H1 (cell line): ENCODE results near the gene MECR. TPM values are rescaled to one million over a fixed set of nuclear protein-coding genes. Genes with fewer than 3 reads are reported as not detected.

ENCODE experiments used
- CTCF ChIA-PET: fragments of 300-600 bp; sonication (Branson Sonifier 250); formaldehyde crosslinking; loops from one replicate; lab custom pipeline; 2021; ENCODE audit not compliant: partially characterized antibody; lab: Charles Lee
- POLR2A ChIA-PET: fragments of 300-600 bp; sonication (Branson Sonifier 250); formaldehyde crosslinking; loops from one replicate; lab custom pipeline; 2021; ENCODE audit warnings: inconsistent platforms; ENCODE audit not compliant: partially characterized antibody; lab: Charles Lee
- DNase-seq, 2 experiments: peaks; one replicate each; pipeline versions ENCODE4 v3.0.0 to v3.0.0-alpha.2; 2010 to 2022; ENCODE audit warnings: low spot score in 2 of 2, low read depth in 1 of 2, mixed read lengths in 1 of 2
- FAIRE-seq: peaks from 2 replicates; lab custom pipeline; 2011; peaks lifted over from hg19 to GRCh38; lab: Jason Lieb, UNC
- H2AFZ ChIP-seq: 2 replicates; pipeline ENCODE4 v1.8.1; 2012; ENCODE audit warnings: low read length, inconsistent platforms
- H2AK5ac ChIP-seq: 2 replicates; pipeline ENCODE4 v1.6.1; 2013; ENCODE audit warnings: low read depth, low read length
- H2BK120ac ChIP-seq: replicated peaks from 2 replicates; pipeline ENCODE3; 2013; ENCODE audit warnings: low read depth, low read length, inconsistent platforms
- H2BK12ac ChIP-seq: 2 replicates; pipeline ENCODE4 v1.6.1; 2013; ENCODE audit warnings: low read depth, low read length
- H2BK15ac ChIP-seq: 2 replicates; pipeline ENCODE4 v1.6.1; 2013; ENCODE audit warnings: low read length
- H2BK20ac ChIP-seq: 2 replicates; pipeline ENCODE4 v1.6.1; 2013; ENCODE audit warnings: low read length
- H2BK5ac ChIP-seq: 2 replicates; pipeline ENCODE4 v1.6.1; 2013; ENCODE audit warnings: low read depth, low read length
- H3K14ac ChIP-seq: 2 replicates; pipeline ENCODE4 v1.6.1; 2013; ENCODE audit warnings: inconsistent platforms; ENCODE audit not compliant: insufficient read length
- H3K18ac ChIP-seq: 2 replicates; pipeline ENCODE4 v1.6.1; 2013; ENCODE audit warnings: low read length; ENCODE audit errors: extremely low read depth
- H3K23ac ChIP-seq: 2 replicates; pipeline ENCODE4 v1.6.1; 2013; ENCODE audit warnings: inconsistent platforms; ENCODE audit not compliant: insufficient read length
- H3K23me2 ChIP-seq: 2 replicates; pipeline ENCODE4 v1.6.1; 2013; ENCODE audit warnings: low read depth, low read length
- H3K27ac ChIP-seq: 2 replicates; pipeline ENCODE4 v1.6.1; 2011; ENCODE audit warnings: low read depth, low read length, inconsistent platforms
- H3K27me3 ChIP-seq, 4 experiments: replicated peaks in 1 of 4; 1 replicate in 1 of 4; 2 replicates in 3 of 4; pipeline versions ENCODE4 v1.6.1 to v1.8.1; 2011 to 2013; ENCODE audit warnings: low read length in 3 of 4, mild to moderate bottlenecking in 3 of 4, inconsistent platforms in 2 of 4, mixed read lengths in 2 of 4, moderate library complexity in 1 of 4; ENCODE audit not compliant: control insufficient read depth in 3 of 4, insufficient read depth in 3 of 4; ENCODE audit errors: extremely low read depth in 1 of 4
- H3K36me3 ChIP-seq, 4 experiments: 2 replicates each; pipeline versions ENCODE4 v1.6.1 to v1.8.1; 2011 to 2013; ENCODE audit warnings: mild to moderate bottlenecking in 4 of 4, low read length in 3 of 4, moderate library complexity in 2 of 4, control low read depth in 1 of 4, inconsistent platforms in 1 of 4; ENCODE audit not compliant: insufficient read depth in 4 of 4, control insufficient read depth in 2 of 4
- H3K4ac ChIP-seq: replicated peaks from 2 replicates; pipeline ENCODE3; 2013; ENCODE audit warnings: low read length, low read depth, mixed read lengths, inconsistent platforms; ENCODE audit not compliant: insufficient read length
- H3K4me1 ChIP-seq, 4 experiments: replicated peaks in 1 of 4; 1 replicate in 1 of 4; 2 replicates in 3 of 4; pipeline versions ENCODE4 v1.6.1 to v1.8.1; 2011 to 2013; ENCODE audit warnings: low read length in 3 of 4, inconsistent platforms in 2 of 4, mixed read lengths in 1 of 4; ENCODE audit not compliant: insufficient read depth in 4 of 4, control insufficient read depth in 3 of 4
- H3K4me2 ChIP-seq, 2 experiments: 2 replicates each; pipeline versions ENCODE4 v1.6.1 to v1.8.1; 2011 to 2013; ENCODE audit warnings: low read depth in 2 of 2, low read length in 2 of 2, control low read depth in 1 of 2, inconsistent platforms in 1 of 2, mild to moderate bottlenecking in 1 of 2; ENCODE audit not compliant: insufficient read depth in 1 of 2
- H3K4me3 ChIP-seq, 4 experiments: fragments of 200-600, 300-600 bp in 1 of 4; sonication (generic), shearing (Covaris generic), sonication (Bioruptor Twin) in 1 of 4; 2 replicates each; pipeline versions ENCODE4 v1.5.1 to v1.8.1; 2011 to 2016; ENCODE audit warnings: low read length in 4 of 4, low read depth in 3 of 4, control low read depth in 2 of 4, inconsistent platforms in 2 of 4, mild to moderate bottlenecking in 2 of 4, mixed read lengths in 1 of 4, moderate library complexity in 1 of 4; ENCODE audit not compliant: insufficient read depth in 2 of 4; ENCODE audit errors: extremely low read depth in 1 of 4
- H3K56ac ChIP-seq: replicated peaks from 2 replicates; pipeline ENCODE3; 2013; ENCODE audit warnings: low read depth, mild to moderate bottlenecking, mixed read lengths, low read length, inconsistent platforms; ENCODE audit not compliant: insufficient read length
- H3K79me1 ChIP-seq: 2 replicates; pipeline ENCODE4 v1.6.1; 2013; ENCODE audit warnings: low read depth, low read length, control low read depth
- H3K79me2 ChIP-seq, 2 experiments: 2 replicates each; pipeline versions ENCODE4 v1.6.1 to v1.8.1; 2012 to 2013; ENCODE audit warnings: low read length in 2 of 2, mild to moderate bottlenecking in 2 of 2, inconsistent platforms in 1 of 2; ENCODE audit not compliant: insufficient read depth in 2 of 2, control insufficient read depth in 1 of 2
- H3K9ac ChIP-seq, 4 experiments: replicated peaks in 1 of 4; 1 replicate in 1 of 4; 2 replicates in 3 of 4; pipeline versions ENCODE4 v1.6.1 to v1.8.1; 2011 to 2013; ENCODE audit warnings: low read depth in 3 of 4, low read length in 3 of 4, control low read depth in 2 of 4, mild to moderate bottlenecking in 2 of 4, moderate library complexity in 2 of 4, inconsistent platforms in 1 of 4; ENCODE audit errors: extremely low read depth in 1 of 4
- H3K9me3 ChIP-seq, 2 experiments: 2 replicates each; pipeline versions ENCODE4 v1.6.1 to v1.8.1; 2012 to 2013; ENCODE audit warnings: mild to moderate bottlenecking in 2 of 2, moderate library complexity in 2 of 2, control low read depth in 1 of 2, inconsistent platforms in 1 of 2, low read depth in 1 of 2, low read length in 1 of 2, mixed read lengths in 1 of 2; ENCODE audit not compliant: insufficient read depth in 2 of 2
- H4K20me1 ChIP-seq, 2 experiments: replicated peaks in 1 of 2; 2 replicates each; pipeline versions ENCODE3 to v1.8.1; 2011 to 2013; ENCODE audit warnings: inconsistent platforms in 2 of 2, low read length in 2 of 2, mild to moderate bottlenecking in 1 of 2; ENCODE audit not compliant: insufficient read depth in 2 of 2, control insufficient read depth in 1 of 2
- H4K5ac ChIP-seq: 2 replicates; pipeline ENCODE4 v1.6.1; 2013; ENCODE audit warnings: low read length, low read depth, mixed read lengths, inconsistent platforms; ENCODE audit not compliant: insufficient read length
- H4K8ac ChIP-seq: 2 replicates; pipeline ENCODE4 v1.8.0; 2013; ENCODE audit warnings: mild to moderate bottlenecking, moderate library complexity, low read length, inconsistent platforms; ENCODE audit not compliant: insufficient read depth; ENCODE audit errors: extremely low read depth
- H4K91ac ChIP-seq: replicated peaks from 2 replicates; pipeline ENCODE3; 2013; ENCODE audit warnings: low read length, mixed read lengths, inconsistent platforms; ENCODE audit not compliant: insufficient read length
- BACH1 ChIP-seq: IDR thresholded peaks from 2 replicates; pipeline ENCODE4 v1.6.1; 2012; ENCODE audit warnings: low read length, improper control_type of control experiment
- BRCA1 ChIP-seq: IDR thresholded peaks from 2 replicates; pipeline ENCODE4 v1.6.1; 2012; ENCODE audit warnings: low read depth, low read length, improper control_type of control experiment
- CBX8 ChIP-seq: fragments of 300-800, 300-1000 bp; sonication (generic); IDR thresholded peaks from 2 replicates; pipeline ENCODE4 v1.7.1; 2016; ENCODE audit warnings: low read depth, low read length, borderline replicate concordance
- CHD2 ChIP-seq: IDR thresholded peaks from 2 replicates; pipeline ENCODE4 v1.6.1; 2012; ENCODE audit warnings: low read length, improper control_type of control experiment
- CTBP2 ChIP-seq: IDR thresholded peaks from 2 replicates; pipeline ENCODE4 v1.7.0; 2011; ENCODE audit warnings: borderline replicate concordance, mild to moderate bottlenecking, moderate library complexity, mixed read lengths, low read length; ENCODE audit not compliant: insufficient read depth, insufficient read length
- CTCF ChIP-seq, 3 experiments: IDR thresholded peaks; 1 replicate in 2 of 3; 2 replicates in 1 of 3; pipeline versions ENCODE4 v1.5.1 to v1.6.1; 2011; ENCODE audit warnings: low read length in 3 of 3, mild to moderate bottlenecking in 3 of 3, inconsistent platforms in 2 of 3, low read depth in 1 of 3, moderate library complexity in 1 of 3; ENCODE audit not compliant: insufficient read depth in 1 of 3; ENCODE audit errors: control extremely low read depth in 1 of 3
- JUND ChIP-seq: IDR thresholded peaks from 2 replicates; pipeline ENCODE4 v1.6.1; 2011; ENCODE audit warnings: mild to moderate bottlenecking, improper control_type of control experiment, low read length
- NANOG ChIP-seq: IDR thresholded peaks from 2 replicates; pipeline ENCODE4 v1.6.1; 2011; ENCODE audit warnings: low read length, low read depth, mild to moderate bottlenecking, inconsistent platforms; ENCODE audit not compliant: insufficient read depth, poor library complexity, severe bottlenecking
- SP1 ChIP-seq: IDR thresholded peaks from 2 replicates; pipeline ENCODE4 v1.6.1; 2011; ENCODE audit warnings: low read depth, low read length
- SUZ12 ChIP-seq: fragments of 200-600 bp; sonication (generic); IDR thresholded peaks from 2 replicates; pipeline ENCODE4 v1.6.1; 2012; ENCODE audit warnings: mild to moderate bottlenecking, inconsistent platforms, low read length, moderate library complexity, mixed read lengths
- WGBS, 2 experiments: shearing (Covaris generic) in 1 of 2; methylation state at CpG; one replicate each; pipeline versions ENCODE4 v1.1.6 to v1.1.7; 2013 to 2015; ENCODE audit warnings: low lambda C conversion rate in 2 of 2, mixed read lengths in 2 of 2, inconsistent platforms in 1 of 2, low coverage in 1 of 2, missing lambda C conversion rate in 1 of 2; ENCODE audit not compliant: insufficient replicate concordance in 2 of 2, insufficient coverage in 1 of 2, insufficient read length in 1 of 2; ENCODE audit errors: extremely low coverage in 1 of 2, missing lambda C conversion rate in 1 of 2; 5-methylcytosine and 5-hydroxymethylcytosine counted together
- polyA plus RNA-seq, 7 experiments: library from polyadenylated mRNA; depleted of rRNA in 3 of 7; stranded (reverse) in 5 of 7; unstranded in 2 of 7; fragments of >200 nt in 5 of 7; fragments of 200-250 nt in 2 of 7; gene quantifications; 1 replicate in 5 of 7; 2 replicates in 1 of 7; 4 replicates in 1 of 7; pipeline versions ENCODE4 v1.2.1 to v1.2.3, GENCODE V29; 2011 to 2013; ENCODE audit warnings: missing spikeins in 2 of 7, mixed read lengths in 2 of 7
- total RNA-seq: library from RNA; stranded (reverse); fragmentation: NEBNext Ultra II Directional; extraction: Animal tissue kit (Norgen Biotek cat#: 25700); gene quantifications from 2 replicates; pipeline ENCODE4 v1.2.1, GENCODE V29; 2021

MECR gene
- total and polyA plus RNA-seq, 2 of the 8 experiments (the other 6 are each of a cell fraction or from before 2014, with no cell fraction given) = 24.2 to 24.4 TPM

- Histone ChIP-seq H2AFZ (no peak overlapping the region), H3K23me2 (no peaks in the 10 kb centered on the region), H2BK12ac (no peak overlapping the region), H3K9ac (no peak overlapping the region), H3K9me3 (no peaks in the 10 kb centered on the region), H4K20me1 (peaks cover 0 to 2% of the 10 kb centered on the region in 2 experiments), H4K5ac (no peak overlapping the region), H3K27me3 (no peaks in the 10 kb centered on the region), H3K4me3 (no peak overlapping the region), H3K56ac (no peak overlapping the region), H4K8ac (no peak overlapping the region), H3K27ac (no peak overlapping the region), H2AK5ac (no peak overlapping the region), H3K23ac (no peak overlapping the region), H3K79me2 (no peaks in the 10 kb centered on the region), H3K18ac (no peak overlapping the region), H3K4me2 (no peak overlapping the region), H4K91ac (no peak overlapping the region), H2BK120ac (no peak overlapping the region), H3K4ac (no peak overlapping the region), H3K4me1 (no peaks in the 10 kb centered on the region), H3K36me3 (peaks cover 24 to 84% (median 66%) of the 10 kb centered on the region in 4 experiments), H3K14ac (no peak overlapping the region), H2BK20ac (no peak overlapping the region), H2BK5ac (no peak overlapping the region), H2BK15ac (no peak overlapping the region), H3K79me1 (0 out of 2 replicates have a peak, but pooled peaks cover 2% of the 10 kb centered on the region)
- no peak for FAIRE-seq
- WGBS, 2 experiments = 90% methylated on average over 30 of the region's 35 CpGs; no CpG with 5 or more reads in 1 of the 2 experiments
- CTCF ChIA-PET = interaction anchor here (2.1 to 2.4 kb wide), 2 partner anchors 49 to 53 kb away, joined by 5 to 9 read pairs; no protein-coding TSS in a partner anchor
- DNase-seq = no peak
- POLR2A ChIA-PET = interaction anchor here (0.9 kb wide), 1 partner anchor 8 kb away, joined by 3 read pairs; no protein-coding TSS in a partner anchor
- TF ChIP-seq CTCF (IDR thresholded peaks at IDR 0.05; ENCODE audit: control extremely low read depth in 1 of 3, insufficient read depth in 1 of 3, low read depth in 1 of 3, low read length in 3 of 3) (no peak), BRCA1 (no peak), SP1 (no peak), CHD2 (no peak), SUZ12 (no peak), CTBP2 (no peak), NANOG (no peak), JUND (no peak), BACH1 (no peak), CBX8 (no peak)
Observed at GRCh38 chr1:29148656-29149491, 81.9 kb downstream of the MECR start.
